ENCODE results near the gene ANKRD33.

ANKRD33 gene

GRCh38 chr12:51887476-51888315 is at the start of gene ANKRD33:
TSS of gene ANKRD33 (plus strand) at chr12:51888103. CDS start at chr12:51888187, 84 bp downstream.
- TF ChIP-seq CTCF (IDR thresholded peaks at IDR 0.05; ENCODE audit: unreplicated experiment in 3 of 3) = no peak
- H3K36me3 Mint-ChIP-seq (ENCODE audit: low read depth) = no peaks in the 10 kb centered on the region
- H3K4me1 Mint-ChIP-seq = peaks cover 13% of the 10 kb centered on the region
- peak within 1 kb of the TSS in 2 of 3 experiments; percentile 16 to 33 for H3K27ac Mint-ChIP-seq
- H3K4me3 Mint-ChIP-seq = peak within 1 kb of the TSS in 1 of 3 experiments; percentile 23
- H3K27me3 Mint-ChIP-seq (ENCODE audit: low read depth) = peaks cover 11% of the 10 kb centered on the region
- no peaks in the 10 kb centered on the region for H3K9me3 Mint-ChIP-seq

GRCh38 chr12:51838762-51839161 is 49.1 kb upstream of the ANKRD33 start:
- Mint-ChIP-seq H3K27ac (peak overlapping the region in 2 of 3 experiments; percentile 15 to 26), H3K4me3 (no peak overlapping the region), H3K9me3 (no peaks in the 10 kb centered on the region), H3K4me1 (peaks cover 47% of the 10 kb centered on the region), H3K27me3 (ENCODE audit: low read depth) (peaks cover 4% of the 10 kb centered on the region), H3K36me3 (ENCODE audit: low read depth) (peaks cover 3% of the 10 kb centered on the region)
- TF ChIP-seq CTCF (IDR thresholded peaks at IDR 0.05; ENCODE audit: unreplicated experiment in 3 of 3) = no peak

- Mint-ChIP-seq H3K36me3 (ENCODE audit: low read depth) (peaks cover 3% of the 10 kb centered on the region), H3K27ac (peak overlapping the region in 2 of 3 experiments; percentile 15 to 36), H3K4me3 (no peak overlapping the region), H3K4me1 (peaks cover 49% of the 10 kb centered on the region), H3K27me3 (ENCODE audit: low read depth) (peaks cover 9% of the 10 kb centered on the region), H3K9me3 (no peaks in the 10 kb centered on the region)
- no peak for TF ChIP-seq CTCF (IDR thresholded peaks at IDR 0.05; ENCODE audit: unreplicated experiment in 3 of 3)
These were observed 48.5 kb upstream of the ANKRD33 start for GRCh38 chr12:51839310-51839947.

DNA sequence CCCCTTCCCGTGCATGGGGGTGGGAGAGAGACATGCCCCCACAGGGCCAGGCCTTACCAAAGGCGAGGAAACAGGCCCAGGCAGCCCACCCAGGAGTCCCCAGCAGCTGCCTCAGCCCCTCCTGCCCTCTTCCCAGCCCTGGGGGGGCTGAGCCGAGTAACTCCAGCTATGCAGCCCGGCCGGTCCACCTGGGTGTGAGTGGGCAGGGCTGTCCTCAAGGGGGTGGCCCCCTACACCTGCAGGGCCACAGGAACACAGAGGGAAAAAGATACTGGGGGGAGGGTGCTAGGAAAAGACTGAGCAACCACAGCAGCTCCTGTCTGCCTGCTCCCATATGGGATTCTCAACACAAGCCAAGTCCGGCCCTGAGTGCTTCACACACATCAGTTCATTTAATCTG is 46.9 kb upstream of the ANKRD33 start:
- no peak overlapping the region for H3K4me3 Mint-ChIP-seq
- no peak overlapping the region for H3K27ac Mint-ChIP-seq
- no peak for TF ChIP-seq CTCF (IDR thresholded peaks at IDR 0.05; ENCODE audit: unreplicated experiment in 3 of 3)
- peaks cover 3% of the 10 kb centered on the region for H3K36me3 Mint-ChIP-seq (ENCODE audit: low read depth)
- H3K4me1 Mint-ChIP-seq = peaks cover 60% of the 10 kb centered on the region
- peaks cover 18% of the 10 kb centered on the region for H3K27me3 Mint-ChIP-seq (ENCODE audit: low read depth)
- no peaks in the 10 kb centered on the region for H3K9me3 Mint-ChIP-seq

DNA sequence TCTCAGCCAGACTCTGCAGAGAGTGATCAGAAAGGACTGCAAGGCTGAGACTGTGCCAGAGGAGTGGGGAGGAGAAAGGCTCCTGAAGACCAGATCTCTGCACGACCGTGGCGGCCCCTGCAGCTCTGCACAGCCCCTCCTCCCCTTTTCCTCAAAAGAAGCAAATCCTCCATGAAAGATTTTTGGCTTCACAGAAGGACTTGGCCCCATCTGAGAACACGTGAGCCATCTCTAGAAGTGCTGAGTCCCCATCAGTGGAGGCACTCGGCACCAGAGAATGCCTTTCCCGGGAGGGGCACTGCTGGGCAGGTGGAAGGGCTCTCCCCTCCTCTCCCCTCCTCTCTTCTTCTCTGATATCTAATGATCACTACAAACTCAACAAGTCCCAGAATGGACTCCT is 46.2 kb upstream of the ANKRD33 start:
- H3K4me3 Mint-ChIP-seq = peak overlapping the region in 2 of 3 experiments; percentile 14 to 37
- H3K27me3 Mint-ChIP-seq (ENCODE audit: low read depth) = peaks cover 26% of the 10 kb centered on the region
- H3K9me3 Mint-ChIP-seq = no peaks in the 10 kb centered on the region
- peaks cover 3% of the 10 kb centered on the region for H3K36me3 Mint-ChIP-seq (ENCODE audit: low read depth)
- H3K27ac Mint-ChIP-seq = peak overlapping the region; percentile 34 to 83 (median 78)
- TF ChIP-seq CTCF (IDR thresholded peaks at IDR 0.05; ENCODE audit: unreplicated experiment in 3 of 3) = no peak
- peaks cover 62% of the 10 kb centered on the region for H3K4me1 Mint-ChIP-seq
